ENCODE results near the gene PSMC3IP.

- TF ChIP-seq CTCF (IDR thresholded peaks at IDR 0.05) = no peak
- TF ChIP-seq POLR2A (IDR thresholded peaks at IDR 0.05) = no peak
Observed at GRCh38 chr17:42535155-42536047, 42.1 kb downstream of the PSMC3IP start.

Data from adrenal gland (tissue), 5 donors.